ENCODE results near the gene MYH13. TPM values are rescaled to one million over a fixed set of nuclear protein-coding genes. Genes with fewer than 3 reads are reported as not detected.

Gene MYH13
- polyA plus RNA-seq, 1 of the 3 experiments (the other 2 are of a cell fraction) = not detected

GRCh38 chr17:10323812-10324610, 48.8 kb downstream of the MYH13 start:
- Histone ChIP-seq H3K27me3 (ENCODE audit: insufficient read depth) (no peaks in the 10 kb centered on the region; the same call in 1 of the 2 replicates), H3F3A (replicated peaks; ENCODE audit: insufficient read depth) (peaks cover 5% of the 10 kb centered on the region), H4K20me1 (ENCODE audit: insufficient read depth) (no peaks in the 10 kb centered on the region), H3K9ac (no peak overlapping the region), H3K9me2 (no peaks in the 10 kb centered on the region), H3K9me3 (no peaks in the 10 kb centered on the region), H3K4me1 (ENCODE audit: control insufficient read depth in 1 of 2, insufficient read depth in 2 of 2, low read depth in 1 of 2, low read length in 1 of 2) (no peaks in the 10 kb centered on the region), H3K4me2 (no peak overlapping the region), H3K79me2 (ENCODE audit: insufficient read depth) (no peaks in the 10 kb centered on the region), H2AFZ (ENCODE audit: low read depth) (no peak overlapping the region), H3K4me3 (ENCODE audit: low read depth in 2 of 2, low read length in 1 of 2) (no peak overlapping the region), H3K36me3 (replicated peaks in 1 of 2; ENCODE audit: control insufficient read depth in 1 of 2, insufficient read depth in 2 of 2, low read length in 1 of 2) (no peaks in the 10 kb centered on the region), H3K27ac (ENCODE audit: low read depth in 2 of 2, low read length in 1 of 2) (no peak overlapping the region)
- CTCF ChIA-PET = interaction anchor here (0.6 to 1.4 kb wide), 3 partner anchors 291 to 1099 kb away, joined by 3 to 4 read pairs (median 3); no protein-coding TSS in a partner anchor
- no peak for DNase-seq
- TF ChIP-seq MAX (IDR thresholded peaks at IDR 0.05; ENCODE audit: low read depth) = no peak
- TF ChIP-seq CHD2 (IDR thresholded peaks at IDR 0.05; ENCODE audit: low read length, partially characterized antibody) = no peak
- no peak for TF ChIP-seq RAD21 (IDR thresholded peaks at IDR 0.05; ENCODE audit: low read length)
- TF ChIP-seq JUND (IDR thresholded peaks at IDR 0.05) = no peak
- TF ChIP-seq, protein P1, sequence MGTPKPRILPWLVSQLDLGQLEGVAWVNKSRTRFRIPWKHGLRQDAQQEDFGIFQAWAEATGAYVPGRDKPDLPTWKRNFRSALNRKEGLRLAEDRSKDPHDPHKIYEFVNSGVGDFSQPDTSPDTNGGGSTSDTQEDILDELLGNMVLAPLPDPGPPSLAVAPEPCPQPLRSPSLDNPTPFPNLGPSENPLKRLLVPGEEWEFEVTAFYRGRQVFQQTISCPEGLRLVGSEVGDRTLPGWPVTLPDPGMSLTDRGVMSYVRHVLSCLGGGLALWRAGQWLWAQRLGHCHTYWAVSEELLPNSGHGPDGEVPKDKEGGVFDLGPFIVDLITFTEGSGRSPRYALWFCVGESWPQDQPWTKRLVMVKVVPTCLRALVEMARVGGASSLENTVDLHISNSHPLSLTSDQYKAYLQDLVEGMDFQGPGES (IDR thresholded peaks at IDR 0.05; ENCODE audit: low read depth, low read length) = no peak
- no peak for TF ChIP-seq SIN3A (IDR thresholded peaks at IDR 0.05; ENCODE audit: borderline replicate concordance, low read depth, low read length)
- no peak for TF ChIP-seq ELF1 (IDR thresholded peaks at IDR 0.05)
- TF ChIP-seq FOXM1 (IDR thresholded peaks at IDR 0.05; ENCODE audit: low read depth) = no peak
- no peak for TF ChIP-seq NFIC (IDR thresholded peaks at IDR 0.05; ENCODE audit: borderline replicate concordance)
- WGBS (ENCODE audit: low lambda C conversion rate) = 40% methylated on average over 11 of the region's 11 CpGs
- POLR2A ChIA-PET = no interaction called here

- Histone ChIP-seq H3K9ac (no peak overlapping the region), H3K4me2 (no peak overlapping the region), H3K9me3 (no peaks in the 10 kb centered on the region), H3K9me2 (no peaks in the 10 kb centered on the region), H3K79me2 (ENCODE audit: insufficient read depth) (no peaks in the 10 kb centered on the region), H3K27ac (ENCODE audit: low read depth in 2 of 2, low read length in 1 of 2) (no peak overlapping the region), H3K36me3 (replicated peaks in 1 of 2; ENCODE audit: control insufficient read depth in 1 of 2, insufficient read depth in 2 of 2, low read length in 1 of 2) (no peaks in the 10 kb centered on the region), H2AFZ (ENCODE audit: low read depth) (no peak overlapping the region), H3K27me3 (ENCODE audit: insufficient read depth) (no peaks in the 10 kb centered on the region; the same call in 1 of the 2 replicates), H4K20me1 (ENCODE audit: insufficient read depth) (no peaks in the 10 kb centered on the region), H3K4me3 (ENCODE audit: low read depth in 2 of 2, low read length in 1 of 2) (no peak overlapping the region), H3K4me1 (ENCODE audit: control insufficient read depth in 1 of 2, insufficient read depth in 2 of 2, low read depth in 1 of 2, low read length in 1 of 2) (no peaks in the 10 kb centered on the region), H3F3A (replicated peaks; ENCODE audit: insufficient read depth) (no peaks in the 10 kb centered on the region)
- WGBS (ENCODE audit: low lambda C conversion rate) = 29% methylated on average over 9 of the region's 9 CpGs
- ChIA-PET POLR2A (no interaction called here), CTCF (interaction anchor here (1.8 to 1.9 kb wide), 2 partner anchors 9 to 299 kb away, joined by 6 to 7 read pairs; no protein-coding TSS in a partner anchor)
- DNase-seq = no peak
- no peak for TF ChIP-seq MEF2A (IDR thresholded peaks at IDR 0.05; ENCODE audit: borderline replicate concordance, low read depth)
- no peak for TF ChIP-seq MXI1 (IDR thresholded peaks at IDR 0.05; ENCODE audit: low read depth, low read length)
- TF ChIP-seq, protein P2, sequence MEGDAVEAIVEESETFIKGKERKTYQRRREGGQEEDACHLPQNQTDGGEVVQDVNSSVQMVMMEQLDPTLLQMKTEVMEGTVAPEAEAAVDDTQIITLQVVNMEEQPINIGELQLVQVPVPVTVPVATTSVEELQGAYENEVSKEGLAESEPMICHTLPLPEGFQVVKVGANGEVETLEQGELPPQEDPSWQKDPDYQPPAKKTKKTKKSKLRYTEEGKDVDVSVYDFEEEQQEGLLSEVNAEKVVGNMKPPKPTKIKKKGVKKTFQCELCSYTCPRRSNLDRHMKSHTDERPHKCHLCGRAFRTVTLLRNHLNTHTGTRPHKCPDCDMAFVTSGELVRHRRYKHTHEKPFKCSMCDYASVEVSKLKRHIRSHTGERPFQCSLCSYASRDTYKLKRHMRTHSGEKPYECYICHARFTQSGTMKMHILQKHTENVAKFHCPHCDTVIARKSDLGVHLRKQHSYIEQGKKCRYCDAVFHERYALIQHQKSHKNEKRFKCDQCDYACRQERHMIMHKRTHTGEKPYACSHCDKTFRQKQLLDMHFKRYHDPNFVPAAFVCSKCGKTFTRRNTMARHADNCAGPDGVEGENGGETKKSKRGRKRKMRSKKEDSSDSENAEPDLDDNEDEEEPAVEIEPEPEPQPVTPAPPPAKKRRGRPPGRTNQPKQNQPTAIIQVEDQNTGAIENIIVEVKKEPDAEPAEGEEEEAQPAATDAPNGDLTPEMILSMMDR (IDR thresholded peaks at IDR 0.05) = no peak
- TF ChIP-seq GATA2 (CRISPR knock-in tag; IDR thresholded peaks at IDR 0.05) = no peak
- no peak for TF ChIP-seq JUND (IDR thresholded peaks at IDR 0.05)
- TF ChIP-seq NFIC (IDR thresholded peaks at IDR 0.05; ENCODE audit: borderline replicate concordance) = no peak
- no peak for TF ChIP-seq RAD21 (IDR thresholded peaks at IDR 0.05; ENCODE audit: low read length)
- no peak for TF ChIP-seq SMC3 (IDR thresholded peaks at IDR 0.05; ENCODE audit: low read depth, low read length)
- TF ChIP-seq, protein P3, sequence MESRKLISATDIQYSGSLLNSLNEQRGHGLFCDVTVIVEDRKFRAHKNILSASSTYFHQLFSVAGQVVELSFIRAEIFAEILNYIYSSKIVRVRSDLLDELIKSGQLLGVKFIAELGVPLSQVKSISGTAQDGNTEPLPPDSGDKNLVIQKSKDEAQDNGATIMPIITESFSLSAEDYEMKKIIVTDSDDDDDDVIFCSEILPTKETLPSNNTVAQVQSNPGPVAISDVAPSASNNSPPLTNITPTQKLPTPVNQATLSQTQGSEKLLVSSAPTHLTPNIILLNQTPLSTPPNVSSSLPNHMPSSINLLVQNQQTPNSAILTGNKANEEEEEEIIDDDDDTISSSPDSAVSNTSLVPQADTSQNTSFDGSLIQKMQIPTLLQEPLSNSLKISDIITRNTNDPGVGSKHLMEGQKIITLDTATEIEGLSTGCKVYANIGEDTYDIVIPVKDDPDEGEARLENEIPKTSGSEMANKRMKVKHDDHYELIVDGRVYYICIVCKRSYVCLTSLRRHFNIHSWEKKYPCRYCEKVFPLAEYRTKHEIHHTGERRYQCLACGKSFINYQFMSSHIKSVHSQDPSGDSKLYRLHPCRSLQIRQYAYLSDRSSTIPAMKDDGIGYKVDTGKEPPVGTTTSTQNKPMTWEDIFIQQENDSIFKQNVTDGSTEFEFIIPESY (IDR thresholded peaks at IDR 0.05; ENCODE audit: borderline replicate concordance, low read depth) = no peak
- TF ChIP-seq USF1 (IDR thresholded peaks at IDR 0.05; ENCODE audit: borderline replicate concordance, low read depth) = no peak
- TF ChIP-seq YY1 (IDR thresholded peaks at IDR 0.05; ENCODE audit: low read depth) = no peak
- no peak for TF ChIP-seq EZH2phosphoT487 (IDR thresholded peaks at IDR 0.05; ENCODE audit: borderline replicate concordance, low read depth)
- TF ChIP-seq SIN3A (IDR thresholded peaks at IDR 0.05; ENCODE audit: borderline replicate concordance, low read depth, low read length) = no peak
- TF ChIP-seq MAX (IDR thresholded peaks at IDR 0.05; ENCODE audit: low read depth) = no peak
- no peak for TF ChIP-seq FOSL2 (IDR thresholded peaks at IDR 0.05; ENCODE audit: borderline replicate concordance, low read depth)
- TF ChIP-seq FOXJ3 (CRISPR knock-in tag; IDR thresholded peaks at IDR 0.05) = no peak
- no peak for TF ChIP-seq TEAD4 (IDR thresholded peaks at IDR 0.05; ENCODE audit: borderline replicate concordance, insufficient read depth)
Measured at GRCh38 chr17:10318535-10318934, 54.3 kb downstream of the MYH13 start.

Data from SK-N-SH (cell line).